ENCODE results near the gene FXR2.

The FXR2 gene

GRCh38 chr17:7623661-7624060 lies 9.0 kb upstream of the FXR2 start:
- ChIA-PET CTCF (interaction anchor here (1.3 to 1.5 kb wide), 2 partner anchors 9 kb away, joined by 4 to 5 read pairs; partner anchors contain the start of gene FXR2), POLR2A (no interaction called here)
- no peak for DNase-seq (ENCODE audit: extremely low spot score)
- TF ChIP-seq CTCF (IDR thresholded peaks at IDR 0.05; ENCODE audit: control extremely low read depth, extremely low read depth, low read depth, missing control alignments), result no peak

- CTCF ChIA-PET, result interaction anchor here (2.2 kb wide), 1 partner anchor 106 kb away, joined by 6 read pairs; no protein-coding TSS in a partner anchor
- POLR2A ChIA-PET, result no interaction called here
- no peak for DNase-seq (ENCODE audit: extremely low spot score)
- no peak for TF ChIP-seq CTCF (IDR thresholded peaks at IDR 0.05; ENCODE audit: control extremely low read depth, extremely low read depth, low read depth, missing control alignments)
Observed at GRCh38 chr17:7620835-7621234, 6.1 kb upstream of the FXR2 start.

GRCh38 chr17:7618608-7619007 lies 3.9 kb upstream of the FXR2 start:
- POLR2A ChIA-PET, result no interaction called here
- no peak for DNase-seq (ENCODE audit: extremely low spot score)
- TF ChIP-seq CTCF (IDR thresholded peaks at IDR 0.05; ENCODE audit: control extremely low read depth, extremely low read depth, low read depth, missing control alignments), result no peak
- CTCF ChIA-PET, result interaction anchor here (0.8 to 9.0 kb wide), 2 partner anchors 12 to 69 kb away, joined by 3 to 68 read pairs; partner anchors contain the start of genes SAT2 and SHBG

- ChIA-PET POLR2A (interaction anchor here (0.6 to 1.2 kb wide), 6 partner anchors 11 to 130 kb away, joined by 3 to 6 read pairs (median 4); partner anchors contain the start of genes MPDU1, POLR2A, SAT2 and TP53), CTCF (interaction anchor here (1.0 to 9.0 kb wide), 8 partner anchors 9 to 324 kb away, joined by 3 to 68 read pairs (median 5); partner anchors contain the start of genes SAT2, SHBG, TP53 and WRAP53)
- no peak for DNase-seq (ENCODE audit: extremely low spot score)
- TF ChIP-seq CTCF (IDR thresholded peaks at IDR 0.05; ENCODE audit: control extremely low read depth, extremely low read depth, low read depth, missing control alignments), result no peak
Observed at GRCh38 chr17:7615265-7615747, 609 bp upstream of the FXR2 start.

- CTCF ChIA-PET, result interaction anchor here (1.0 to 9.0 kb wide), 8 partner anchors 10 to 73 kb away, joined by 3 to 68 read pairs (median 5); partner anchors contain the start of genes SAT2, SHBG and TP53
- POLR2A ChIA-PET, result interaction anchor here (1.2 kb wide), 2 partner anchors 31 to 129 kb away, joined by 4 to 5 read pairs; partner anchors contain the start of genes MPDU1 and POLR2A
- no peak for TF ChIP-seq CTCF (IDR thresholded peaks at IDR 0.05; ENCODE audit: control extremely low read depth, extremely low read depth, low read depth, missing control alignments)
- DNase-seq (ENCODE audit: extremely low spot score), result no peak
Observed at GRCh38 chr17:7613769-7614424, 800 bp downstream of the FXR2 start.

- ChIA-PET POLR2A (no interaction called here), CTCF (interaction anchor here (1.1 to 9.0 kb wide), 5 partner anchors 10 to 208 kb away, joined by 3 to 68 read pairs (median 3); partner anchors contain the start of genes CD68, SAT2, SHBG and TMEM256)
- DNase-seq (ENCODE audit: extremely low spot score), result no peak
- no peak for TF ChIP-seq CTCF (IDR thresholded peaks at IDR 0.05; ENCODE audit: control extremely low read depth, extremely low read depth, low read depth, missing control alignments)
Observed at GRCh38 chr17:7612294-7612640, 2.4 kb downstream of the FXR2 start.
